OCI-LY1 (cell line): Measurements from ENCODE around the gene PTX4.

Source experiments
- CTCF ChIP-seq: fragments of 200-600 bp; sonication (generic), shearing (Covaris generic); IDR thresholded peaks from 2 replicates; pipeline ENCODE4 v1.5.1; 2017; ENCODE audit warnings: mild to moderate bottlenecking, antibody characterized with exemption, low read length, moderate library complexity, mixed read lengths
- EZH2 ChIP-seq: fragments of 200-600 bp; sonication (generic), shearing (Covaris generic); IDR thresholded peaks from 2 replicates; pipeline ENCODE4 v1.8.0; 2017; ENCODE audit warnings: borderline replicate concordance, mixed run types, mild to moderate bottlenecking, antibody characterized with exemption, low read length, moderate library complexity, mixed read lengths

GRCh38 chr16:1509307-1510221 is 20.8 kb upstream of the PTX4 start:
- TF ChIP-seq CTCF = no peak
- no peak for TF ChIP-seq EZH2
